H9 (cell line): Measurements from ENCODE around the gene TTC32. TPM values are rescaled to one million over a fixed set of nuclear protein-coding genes. Genes with fewer than 3 reads are reported as not detected.

Experiments used
- DNase-seq: peaks from one replicate; pipeline ENCODE4 v3.0.0-alpha.2; 2017
- H2AFZ ChIP-seq: one replicate; pipeline ENCODE4 v1.6.1; 2013; ENCODE audit warnings: mild to moderate bottlenecking, low read length, control low read depth, moderate library complexity
- H2AK5ac ChIP-seq: 2 replicates; pipeline ENCODE4 v1.6.1; 2013; ENCODE audit warnings: low read length, control low read depth, mixed read lengths; ENCODE audit not compliant: insufficient read length
- H2BK120ac ChIP-seq: one replicate; pipeline ENCODE4 v1.6.1; 2013; ENCODE audit warnings: low read depth, mild to moderate bottlenecking, low read length, control low read depth, inconsistent platforms; ENCODE audit not compliant: poor library complexity, severe bottlenecking
- H2BK12ac ChIP-seq: 2 replicates; pipeline ENCODE4 v1.6.1; 2013; ENCODE audit warnings: low read length, control low read depth, mixed read lengths, low read depth; ENCODE audit not compliant: insufficient read length
- H2BK15ac ChIP-seq: 2 replicates; pipeline ENCODE4 v1.6.1; 2013; ENCODE audit warnings: low read depth, low read length, control low read depth
- H2BK20ac ChIP-seq: one replicate; pipeline ENCODE4 v1.6.1; 2013; ENCODE audit warnings: low read depth, mild to moderate bottlenecking, low read length, control low read depth, inconsistent platforms; ENCODE audit not compliant: poor library complexity, severe bottlenecking
- H2BK5ac ChIP-seq: 2 replicates; pipeline ENCODE4 v1.6.1; 2013; ENCODE audit warnings: low read length, control low read depth, mixed read lengths; ENCODE audit not compliant: insufficient read length
- H3K14ac ChIP-seq: 2 replicates; pipeline ENCODE4 v1.6.1; 2013; ENCODE audit warnings: low read length, control low read depth; ENCODE audit not compliant: insufficient read depth
- H3K18ac ChIP-seq: 2 replicates; pipeline ENCODE4 v1.6.1; 2013; ENCODE audit warnings: low read depth, mild to moderate bottlenecking, mixed read lengths, low read length, control low read depth; ENCODE audit not compliant: insufficient read length
- H3K23ac ChIP-seq: 2 replicates; pipeline ENCODE4 v1.6.1; 2013; ENCODE audit warnings: low read length, control low read depth, mixed read lengths, low read depth; ENCODE audit not compliant: insufficient read length
- H3K23me2 ChIP-seq: 2 replicates; pipeline ENCODE4 v1.6.1; 2013; ENCODE audit warnings: low read depth, mild to moderate bottlenecking, mixed read lengths, low read length, control low read depth; ENCODE audit not compliant: insufficient read length, poor library complexity, severe bottlenecking
- H3K27ac ChIP-seq: 2 replicates; pipeline ENCODE4 v1.5.1; 2013; ENCODE audit warnings: low read length, control low read depth, mixed read lengths, low read depth; ENCODE audit not compliant: insufficient read length
- H3K27me3 ChIP-seq: 2 replicates; pipeline ENCODE4 v1.6.1; 2013; ENCODE audit warnings: low read length, control low read depth, inconsistent platforms; ENCODE audit not compliant: insufficient read depth
- H3K4ac ChIP-seq: 2 replicates; pipeline ENCODE4 v1.6.1; 2013; ENCODE audit warnings: low read depth, mild to moderate bottlenecking, control low read depth, inconsistent platforms, low read length, moderate library complexity
- H3K4me1 ChIP-seq: 2 replicates; pipeline ENCODE4 v1.6.1; 2013; ENCODE audit warnings: low read length, control low read depth, inconsistent platforms; ENCODE audit not compliant: insufficient read depth
- H3K4me2 ChIP-seq: 2 replicates; pipeline ENCODE4 v1.6.1; 2013; ENCODE audit warnings: low read length, control low read depth, mixed read lengths; ENCODE audit not compliant: insufficient read length, insufficient read depth
- H3K56ac ChIP-seq: 2 replicates; pipeline ENCODE4 v1.6.1; 2013; ENCODE audit warnings: low read depth, mild to moderate bottlenecking, mixed read lengths, low read length, control low read depth; ENCODE audit not compliant: insufficient read length
- H3K79me1 ChIP-seq: 2 replicates; pipeline ENCODE4 v1.6.1; 2013; ENCODE audit warnings: low read depth, mild to moderate bottlenecking, moderate library complexity, low read length, control low read depth, inconsistent platforms; ENCODE audit not compliant: insufficient read depth, poor library complexity, severe bottlenecking
- H3K79me2 ChIP-seq: 2 replicates; pipeline ENCODE4 v1.6.1; 2013; ENCODE audit warnings: low read length, control low read depth, inconsistent platforms; ENCODE audit not compliant: insufficient read depth
- H3K9ac ChIP-seq: 2 replicates; pipeline ENCODE4 v1.6.1; 2013; ENCODE audit warnings: low read length, control low read depth, mixed read lengths; ENCODE audit not compliant: insufficient read length; ENCODE audit errors: extremely low read depth
- H3K9me3 ChIP-seq: one replicate; pipeline ENCODE4 v1.6.1; 2013; ENCODE audit warnings: low read depth, low read length, inconsistent platforms; ENCODE audit not compliant: control insufficient read depth
- H3T11ph ChIP-seq: one replicate; pipeline ENCODE4 v1.6.1; 2013; ENCODE audit warnings: mild to moderate bottlenecking, low read length, control low read depth, inconsistent platforms
- H4K20me1 ChIP-seq: one replicate; pipeline ENCODE4 v1.6.1; 2013; ENCODE audit not compliant: control insufficient read depth, insufficient read length, insufficient read depth
- H4K5ac ChIP-seq: 2 replicates; pipeline ENCODE4 v1.6.1; 2013; ENCODE audit warnings: low read depth, mild to moderate bottlenecking, mixed read lengths, low read length, control low read depth; ENCODE audit not compliant: insufficient read length
- H4K8ac ChIP-seq: replicated peaks from 2 replicates; pipeline ENCODE4 v1.6.1; 2013; ENCODE audit warnings: low read length, control low read depth, mixed read lengths, low read depth; ENCODE audit not compliant: insufficient read length
- H4K91ac ChIP-seq: 2 replicates; pipeline ENCODE4 v1.6.1; 2013; ENCODE audit warnings: low read depth, mild to moderate bottlenecking, moderate library complexity, mixed read lengths, low read length, control low read depth; ENCODE audit not compliant: insufficient read length
- H3K27ac Mint-ChIP-seq, 3 experiments: 2 replicates in 2 of 3; 3 replicates in 1 of 3; pipeline ENCODE4 v1.8.0; 2020 to 2021; ENCODE audit warnings: mixed read lengths in 3 of 3, mild to moderate bottlenecking in 1 of 3, moderate library complexity in 1 of 3
- H3K27me3 Mint-ChIP-seq: 2 replicates; pipeline ENCODE4 v1.8.0; 2021; ENCODE audit warnings: low read depth, mild to moderate bottlenecking, moderate library complexity, mixed read lengths
- H3K36me3 Mint-ChIP-seq, 3 experiments: 2 replicates in 2 of 3; 3 replicates in 1 of 3; pipeline ENCODE4 v1.8.0; 2020 to 2021; ENCODE audit warnings: low read depth in 3 of 3, mixed read lengths in 3 of 3; ENCODE audit not compliant: insufficient read depth in 1 of 3
- H3K4me1 Mint-ChIP-seq, 2 experiments: 2 replicates each; pipeline ENCODE4 v1.8.0; 2020; ENCODE audit warnings: mixed read lengths in 2 of 2
- H3K4me3 Mint-ChIP-seq, 2 experiments: 2 replicates in 1 of 2; 3 replicates in 1 of 2; pipeline ENCODE4 v1.8.0; 2020 to 2021; ENCODE audit warnings: mild to moderate bottlenecking in 2 of 2, mixed read lengths in 2 of 2, moderate library complexity in 1 of 2
- H3K9me3 Mint-ChIP-seq, 2 experiments: 2 replicates in 1 of 2; 3 replicates in 1 of 2; pipeline ENCODE4 v1.8.0; 2020; ENCODE audit warnings: mild to moderate bottlenecking in 2 of 2, mixed read lengths in 2 of 2, moderate library complexity in 1 of 2
- WGBS: extraction: QIAGEN DNeasy Blood & Tissue Kit; methylation state at CpG from one replicate; pipeline ENCODE4 v1.1.7; 2013; ENCODE audit warnings: missing lambda C conversion rate, low lambda C conversion rate, mixed read lengths; ENCODE audit not compliant: insufficient read length; ENCODE audit errors: extremely low coverage; 5-methylcytosine and 5-hydroxymethylcytosine counted together
- total RNA-seq: library from RNA; stranded (reverse); gene quantifications from 2 replicates; pipeline ENCODE4 v1.2.1, GENCODE V29; 2021
- TF ChIP-seq, protein P1 (sequence below): fragments of 200-600 bp; sonication (generic); conservative IDR thresholded peaks from 3 replicates; pipeline ENCODE4 v1.8.0; 2021; ENCODE audit warnings: antibody characterized with exemption, mild to moderate bottlenecking

Gene TTC32
- total RNA-seq, 1 experiment from 2014 or later = 8.9 TPM

DNA sequence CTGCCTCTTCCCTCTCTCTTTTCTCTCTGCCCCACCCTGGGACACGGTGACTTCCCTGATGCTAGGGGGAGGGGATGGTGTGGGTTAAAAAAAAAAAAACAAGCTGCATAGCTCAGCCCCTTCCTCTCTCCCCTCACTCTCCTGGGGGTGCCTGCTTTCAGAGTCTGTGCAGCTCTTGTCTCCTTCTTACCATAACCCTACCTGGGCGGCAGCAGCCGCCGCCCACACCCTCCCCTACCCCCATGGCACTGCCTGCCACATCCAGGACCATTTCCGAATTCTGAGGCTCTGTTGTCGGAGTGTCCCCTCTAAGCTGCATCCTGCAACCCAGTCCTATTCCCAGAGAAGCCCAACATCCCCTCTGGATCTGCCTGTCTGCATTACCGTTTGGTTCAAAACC lies 16.0 kb downstream of the TTC32 start:
- Histone ChIP-seq H3K9ac (no peak overlapping the region), H3K27ac (no peak overlapping the region), H3K18ac (no peak overlapping the region), H3K23ac (no peak overlapping the region), H2BK5ac (no peak overlapping the region), H3K27me3 (no peaks in the 10 kb centered on the region), H2BK20ac (no peak overlapping the region), H2BK120ac (no peak overlapping the region), H2AK5ac (no peak overlapping the region), H3K23me2 (no peaks in the 10 kb centered on the region), H3K4me2 (no peak overlapping the region), H3K9me3 (no peaks in the 10 kb centered on the region), H3K56ac (no peak overlapping the region), H3K79me2 (no peaks in the 10 kb centered on the region), H3T11ph (no peak overlapping the region), H4K8ac (no peak overlapping the region), H4K91ac (no peak overlapping the region), H3K14ac (no peak overlapping the region), H4K5ac (no peak overlapping the region), H4K20me1 (peaks cover 2% of the 10 kb centered on the region), H2AFZ (no peak overlapping the region), H3K4ac (no peak overlapping the region), H2BK15ac (no peak overlapping the region), H2BK12ac (no peak overlapping the region), H3K4me1 (no peaks in the 10 kb centered on the region), H3K79me1 (no peaks in the 10 kb centered on the region)
- Mint-ChIP-seq H3K4me1 (peaks cover 7 to 16% of the 10 kb centered on the region in 2 experiments), H3K9me3 (no peaks in the 10 kb centered on the region), H3K4me3 (no peak overlapping the region), H3K27me3 (peaks cover 14% of the 10 kb centered on the region), H3K27ac (no peak overlapping the region; a peak in 1 of 7 replicates), H3K36me3 (no peaks in the 10 kb centered on the region)
- no CpG with 5 or more reads among the region's 7 CpGs for WGBS
- TF ChIP-seq, protein P1, sequence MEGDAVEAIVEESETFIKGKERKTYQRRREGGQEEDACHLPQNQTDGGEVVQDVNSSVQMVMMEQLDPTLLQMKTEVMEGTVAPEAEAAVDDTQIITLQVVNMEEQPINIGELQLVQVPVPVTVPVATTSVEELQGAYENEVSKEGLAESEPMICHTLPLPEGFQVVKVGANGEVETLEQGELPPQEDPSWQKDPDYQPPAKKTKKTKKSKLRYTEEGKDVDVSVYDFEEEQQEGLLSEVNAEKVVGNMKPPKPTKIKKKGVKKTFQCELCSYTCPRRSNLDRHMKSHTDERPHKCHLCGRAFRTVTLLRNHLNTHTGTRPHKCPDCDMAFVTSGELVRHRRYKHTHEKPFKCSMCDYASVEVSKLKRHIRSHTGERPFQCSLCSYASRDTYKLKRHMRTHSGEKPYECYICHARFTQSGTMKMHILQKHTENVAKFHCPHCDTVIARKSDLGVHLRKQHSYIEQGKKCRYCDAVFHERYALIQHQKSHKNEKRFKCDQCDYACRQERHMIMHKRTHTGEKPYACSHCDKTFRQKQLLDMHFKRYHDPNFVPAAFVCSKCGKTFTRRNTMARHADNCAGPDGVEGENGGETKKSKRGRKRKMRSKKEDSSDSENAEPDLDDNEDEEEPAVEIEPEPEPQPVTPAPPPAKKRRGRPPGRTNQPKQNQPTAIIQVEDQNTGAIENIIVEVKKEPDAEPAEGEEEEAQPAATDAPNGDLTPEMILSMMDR = no peak
- no peak for DNase-seq
